NCI-H1105 treated with DMSO at 0.1 percent for 48 hours (cell line): ENCODE data around the gene CFD.
"Not testable (repeated sequence)": the region's sequence is repeated elsewhere in the genome, so short reads cannot be mapped to it uniquely, and the experiment has no call there.

Experiments
- DNase-seq: peaks from one replicate; lab custom pipeline; 2025; lab: John Stamatoyannopoulos, UW

Gene CFD

DNA sequence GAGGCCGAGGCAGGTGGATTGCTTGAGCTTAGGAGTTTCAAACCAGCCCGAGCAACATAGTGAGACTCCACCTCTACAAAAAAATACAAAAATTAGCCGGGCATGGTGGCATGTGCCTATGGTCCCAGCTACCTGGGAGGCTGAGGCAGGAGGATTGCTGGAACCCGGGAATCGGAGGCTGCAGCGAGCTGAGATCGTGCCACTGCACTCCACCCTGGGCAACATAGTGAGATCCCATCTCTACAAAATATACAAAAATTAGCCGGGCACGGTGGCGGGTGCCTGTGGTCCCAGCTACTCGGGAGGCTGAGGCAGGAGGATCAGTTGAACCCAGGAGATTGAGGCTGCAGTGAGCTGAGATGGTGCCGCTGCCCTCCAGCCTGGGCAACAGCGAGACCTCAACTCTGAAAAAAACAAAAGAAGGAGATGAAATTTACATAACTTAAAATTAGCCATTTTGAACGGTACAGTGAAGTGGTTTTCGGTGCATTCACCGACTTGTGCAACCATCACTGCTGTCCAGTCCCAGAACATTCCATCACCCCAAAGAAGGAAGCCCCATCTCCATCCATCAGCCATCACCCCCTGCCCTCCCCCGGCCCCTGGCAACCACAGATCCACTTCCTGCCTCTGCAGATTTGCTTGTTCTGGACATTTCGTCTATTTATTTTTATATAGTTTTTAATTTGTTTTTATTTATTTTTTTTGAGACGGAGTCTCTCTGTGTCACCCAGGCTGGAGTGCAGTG lies 33.4 kb upstream of the CFD start:
- no peak for DNase-seq

GRCh38 chr19:827314-827709 lies 32.2 kb upstream of the CFD start:
- DNase-seq = no peak

GRCh38 chr19:827710-828321 lies 31.6 kb upstream of the CFD start, which contains the start of gene AZU1:
AZU1 (plus strand) TSS chr19:827837; CDS start chr19:827847, 10 bp downstream.
- DNase-seq = no peak

GRCh38 chr19:829129-829758 lies 30.2 kb upstream of the CFD start:
- DNase-seq = no peak

GRCh38 chr19:831407-832369 lies 27.8 kb upstream of the CFD start:
- DNase-seq = no peak

GRCh38 chr19:834216-834615 lies 25.2 kb upstream of the CFD start:
- no peak for DNase-seq

GRCh38 chr19:835210-835810 lies 24.2 kb upstream of the CFD start:
- no peak for DNase-seq

DNA sequence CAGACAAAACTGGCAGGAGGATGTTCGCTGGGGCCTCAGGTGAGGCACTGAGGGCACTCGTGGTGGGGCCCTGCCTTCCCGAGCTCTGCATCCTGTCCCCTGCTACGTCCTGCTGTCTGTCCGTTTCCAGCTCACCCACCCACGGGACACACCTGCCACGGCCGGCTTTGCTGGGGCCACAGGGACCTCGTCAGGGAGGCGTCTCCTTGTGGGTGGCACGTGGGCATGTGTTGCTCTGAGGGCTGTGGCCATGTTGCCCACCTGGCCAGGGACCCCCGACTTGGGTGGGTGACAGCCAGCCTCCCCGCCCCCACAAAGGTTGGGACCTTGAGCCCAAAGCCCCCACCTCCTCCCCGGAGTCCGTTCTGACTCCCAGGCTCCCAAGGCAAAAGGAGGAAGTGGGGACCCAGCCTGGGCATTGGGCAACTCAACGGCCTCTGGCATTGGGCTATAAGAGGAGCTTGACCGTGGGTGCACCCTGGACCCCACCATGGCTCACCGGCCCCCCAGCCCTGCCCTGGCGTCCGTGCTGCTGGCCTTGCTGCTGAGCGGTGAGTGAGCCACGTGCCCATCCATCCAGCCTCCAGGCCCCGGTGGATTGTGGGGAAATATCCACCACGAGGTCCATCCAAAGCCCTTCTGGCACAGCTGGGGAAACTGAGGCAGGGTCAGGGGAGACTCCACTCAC lies 18.8 kb upstream of the CFD start, which contains the start of gene PRTN3:
TSS of gene PRTN3 (plus strand) at position 481 of the 688 bp plus-strand sequence. CDS start at position 491, 10 bp downstream.
- no peak for DNase-seq

- not testable (repeated sequence) for DNase-seq
These were observed 16.7 kb upstream of the CFD start for GRCh38 chr19:842802-843179.

- peak; percentile 30 for DNase-seq
These were observed 16.2 kb upstream of the CFD start for GRCh38 chr19:843180-843835.

- DNase-seq = no peak
These were observed 15.5 kb upstream of the CFD start for GRCh38 chr19:843836-844545.

GRCh38 chr19:844546-844971 lies 14.9 kb upstream of the CFD start:
- no peak for DNase-seq

DNA sequence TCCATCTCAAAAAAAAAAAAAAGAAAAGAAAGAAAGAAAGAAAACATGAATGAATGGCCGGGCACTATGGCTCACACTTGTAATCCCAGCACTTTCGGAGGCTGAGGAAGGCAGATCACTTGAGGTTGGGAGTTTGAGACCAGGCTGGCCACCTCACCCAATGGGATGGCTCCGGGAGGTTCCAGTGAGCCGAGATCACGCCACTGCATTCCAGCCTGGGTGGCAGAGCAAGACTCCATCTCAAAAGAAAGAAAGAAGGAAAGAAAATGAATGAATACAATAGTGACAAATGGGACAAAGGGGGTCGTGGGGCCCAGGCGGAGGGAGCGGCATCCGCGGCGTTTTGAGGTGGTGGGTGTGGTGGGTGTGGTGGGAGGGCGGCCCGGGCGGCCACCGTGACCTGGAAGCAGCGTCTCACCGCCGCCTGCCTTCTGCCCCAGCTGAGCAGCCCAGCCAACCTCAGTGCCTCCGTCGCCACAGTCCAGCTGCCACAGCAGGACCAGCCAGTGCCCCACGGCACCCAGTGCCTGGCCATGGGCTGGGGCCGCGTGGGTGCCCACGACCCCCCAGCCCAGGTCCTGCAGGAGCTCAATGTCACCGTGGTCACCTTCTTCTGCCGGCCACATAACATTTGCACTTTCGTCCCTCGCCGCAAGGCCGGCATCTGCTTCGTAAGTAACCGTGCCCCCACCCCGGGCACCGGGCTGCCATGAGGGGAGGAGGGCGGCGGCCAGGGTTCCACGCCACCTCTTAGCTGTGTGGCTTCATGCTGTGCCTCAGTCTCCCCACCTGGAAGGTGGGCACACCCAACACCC lies 13.6 kb upstream of the CFD start:
- DNase-seq = no peak

DNA sequence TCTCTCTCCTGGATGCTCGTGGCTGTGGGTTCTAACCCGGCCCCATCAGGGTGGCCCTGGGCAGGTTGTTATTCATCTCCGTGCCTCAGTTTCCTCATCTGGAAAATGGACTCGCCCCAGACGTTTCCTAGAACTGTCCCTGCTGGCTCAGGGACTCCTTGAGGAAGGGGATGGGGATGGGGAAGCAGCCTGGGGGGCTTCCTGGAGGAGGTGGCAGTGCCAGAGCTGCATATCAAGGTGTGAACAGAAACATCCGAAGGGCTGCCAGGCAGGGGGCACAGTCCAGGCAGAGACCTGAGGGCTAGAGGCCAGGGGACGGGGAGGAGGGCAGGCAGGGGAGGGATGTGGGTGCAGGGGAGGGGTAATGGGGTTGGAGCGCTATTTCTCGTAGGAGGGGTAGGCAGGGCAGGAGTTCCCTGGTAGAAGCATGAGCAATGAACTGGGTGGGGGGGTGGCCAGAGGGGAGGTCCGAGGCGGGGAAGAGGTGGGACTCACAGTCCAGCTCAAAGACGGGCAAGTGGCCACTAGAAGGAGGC lies 11.0 kb upstream of the CFD start:
- DNase-seq = no peak

- not testable (repeated sequence) for DNase-seq
These were observed 10.3 kb upstream of the CFD start for GRCh38 chr19:849195-849594.

GRCh38 chr19:850221-850978 lies 9.1 kb upstream of the CFD start:
- DNase-seq = no peak

DNA sequence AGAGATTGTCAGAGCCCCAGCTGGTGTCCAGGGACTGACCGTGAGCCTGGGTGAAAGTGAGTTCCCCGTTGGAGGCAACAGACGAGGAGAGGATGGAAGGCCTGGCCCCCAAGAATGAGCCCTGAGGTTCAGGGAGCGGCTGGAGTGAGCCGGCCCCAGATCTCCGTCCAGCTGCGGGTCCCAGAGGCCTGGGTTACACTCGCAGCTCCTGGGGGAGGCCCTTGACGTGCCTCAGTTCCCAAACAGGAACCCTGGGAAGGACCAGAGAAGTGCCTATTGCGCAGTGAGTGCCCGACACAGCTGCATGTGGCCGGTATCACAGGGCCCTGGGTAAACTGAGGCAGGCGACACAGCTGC lies 8.5 kb upstream of the CFD start:
- DNase-seq = no peak
